Sigmoid colon (tissue), 4 donors: Measurements from ENCODE around the gene GOLGA3.

Experiments used
- CTCF ChIP-seq, 4 experiments: fragments of 450-650 bp in 3 of 4; fragments of 200-600 bp in 1 of 4; IDR thresholded peaks; one replicate each; pipeline ENCODE4 v1.5.1; 2016 to 2019; ENCODE audit warnings: antibody characterized with exemption in 4 of 4, mild to moderate bottlenecking in 3 of 4, moderate library complexity in 2 of 4
- EP300 ChIP-seq, 4 donors: sonication (generic); formaldehyde crosslinking; IDR thresholded peaks; one replicate each; pipeline ENCODE4 v1.6.1; 2017; ENCODE audit warnings: antibody characterized with exemption in 4 of 4
- POLR2A ChIP-seq, 2 donors: fragments of 450-650 bp; IDR thresholded peaks; one replicate each; pipeline ENCODE4 v1.6.1; 2016; ENCODE audit warnings: antibody characterized with exemption in 2 of 2, mild to moderate bottlenecking in 2 of 2, moderate library complexity in 2 of 2
- POLR2AphosphoS5 ChIP-seq, 4 donors: sonication (generic); formaldehyde crosslinking; IDR thresholded peaks; one replicate each; pipeline ENCODE4 v1.6.1; 2017; ENCODE audit warnings: antibody characterized with exemption in 4 of 4

GRCh38 chr12:132784580-132784979 is 44.1 kb downstream of the GOLGA3 start:
- TF ChIP-seq CTCF (IDR thresholded peaks at IDR 0.05), result no peak
- no peak for TF ChIP-seq POLR2AphosphoS5 (IDR thresholded peaks at IDR 0.05)
- no peak for TF ChIP-seq POLR2A (IDR thresholded peaks at IDR 0.05)
- no peak for TF ChIP-seq EP300 (IDR thresholded peaks at IDR 0.05)
